Activated CD4-positive, alpha-beta memory T cell treated with anti-CD3 and anti-CD28 coated beads for 36 hours (primary cell): Measurements from ENCODE around the gene PRDM12. TPM values are rescaled to one million over a fixed set of nuclear protein-coding genes. Genes with fewer than 3 reads are reported as not detected.
"Not testable (repeated sequence)": the region's sequence is repeated elsewhere in the genome, so short reads cannot be mapped to it uniquely, and the experiment has no call there.

Experiments
- CTCF ChIA-PET: fragments of 350-600 bp; sonication (Branson Sonifier 250); formaldehyde crosslinking; loops from one replicate; lab custom pipeline; 2021; ENCODE audit warnings: antibody characterized with exemption, inconsistent platforms; lab: Charles Lee
- POLR2A ChIA-PET: fragments of 350-600 bp; sonication (Branson Sonifier 250); formaldehyde crosslinking; loops from one replicate; lab custom pipeline; 2021; ENCODE audit warnings: antibody characterized with exemption; lab: Charles Lee
- DNase-seq: peaks from one replicate; pipeline ENCODE4 v3.0.0-alpha.2; 2020
- H3K27ac Mint-ChIP-seq: one replicate; pipeline ENCODE4 v1.8.0; 2021; ENCODE audit warnings: mixed read lengths
- H3K27me3 Mint-ChIP-seq: one replicate; pipeline ENCODE4 v1.8.0; 2021; ENCODE audit warnings: mixed read lengths
- H3K36me3 Mint-ChIP-seq: one replicate; pipeline ENCODE4 v1.8.0; 2021; ENCODE audit warnings: mixed read lengths
- H3K4me1 Mint-ChIP-seq: one replicate; pipeline ENCODE4 v1.8.0; 2021; ENCODE audit warnings: low read depth, mixed read lengths
- H3K4me3 Mint-ChIP-seq: one replicate; pipeline ENCODE4 v1.8.0; 2021; ENCODE audit warnings: mild to moderate bottlenecking, mixed read lengths
- H3K9me3 Mint-ChIP-seq: one replicate; pipeline ENCODE4 v1.8.0; 2021; ENCODE audit warnings: mixed read lengths
- intact Hi-C: fragments of 100-400 bp; cut with micrococcal nuclease; formaldehyde crosslinking; loops from one replicate; pipeline ENCODE4 v1.15.1; 2023
- total RNA-seq, 2 experiments: library from RNA; stranded (reverse); gene quantifications; one replicate each; pipeline ENCODE4 v1.2.3, GENCODE V29; 2021

The PRDM12 gene
- total RNA-seq, 2 experiments from 2014 or later = 0.07 to 0.12 TPM

DNA sequence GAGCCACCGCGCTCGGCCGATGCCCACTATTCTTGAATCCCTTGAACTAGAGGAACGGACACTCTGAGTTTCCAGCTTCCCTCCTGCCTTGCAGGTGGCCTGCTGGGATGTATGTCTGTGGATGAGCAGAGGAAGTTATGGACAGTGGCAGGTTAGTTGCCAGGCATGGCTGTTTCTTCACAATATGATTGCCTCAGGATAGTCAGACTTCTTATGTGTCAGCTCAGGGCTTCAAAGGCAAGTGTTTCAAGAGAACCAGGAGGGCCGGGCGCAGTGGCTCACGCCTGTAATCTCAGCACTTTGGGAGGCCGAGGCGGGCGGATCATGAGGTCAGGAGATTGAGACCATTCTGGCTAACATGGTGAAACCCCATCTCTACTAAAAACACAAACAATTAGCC, 21.6 kb downstream of the PRDM12 start:
- H3K27ac Mint-ChIP-seq, DNase-seq, POLR2A ChIA-PET, H3K9me3 Mint-ChIP-seq, H3K27me3 Mint-ChIP-seq, intact Hi-C loops, H3K36me3 Mint-ChIP-seq, H3K4me3 Mint-ChIP-seq: not testable (repeated sequence)
- peaks cover 24% of the 10 kb centered on the region for H3K4me1 Mint-ChIP-seq
- CTCF ChIA-PET = interaction anchor here (0.9 to 1.7 kb wide), 3 partner anchors 15 to 225 kb away, joined by 3 to 5 read pairs (median 4); no protein-coding TSS in a partner anchor

DNA sequence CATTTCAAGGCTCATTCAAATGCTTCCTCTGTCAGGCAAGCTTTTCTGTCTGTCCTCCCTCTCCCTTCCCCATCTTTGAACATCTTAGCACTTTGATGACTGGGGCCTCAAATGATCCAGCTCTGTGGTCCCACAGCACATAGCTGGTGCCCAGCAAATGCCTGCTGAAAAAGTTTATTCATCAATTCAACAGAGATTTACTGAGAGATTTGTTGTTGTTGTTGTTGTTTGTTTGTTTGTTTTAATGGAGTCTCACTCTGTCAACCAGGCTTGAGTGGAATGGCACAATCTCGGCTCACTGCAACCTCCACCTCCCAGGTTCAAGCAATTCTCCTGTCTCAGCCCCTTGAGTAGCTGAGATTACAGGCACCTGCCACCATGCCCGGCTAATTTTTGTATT, 23.2 kb downstream of the PRDM12 start:
- intact Hi-C loops = no loop called here
- Mint-ChIP-seq H3K4me1 (peaks cover 24% of the 10 kb centered on the region), H3K27me3 (no peaks in the 10 kb centered on the region), H3K4me3 (no peak overlapping the region), H3K27ac (no peak overlapping the region), H3K36me3 (no peaks in the 10 kb centered on the region), H3K9me3 (peaks cover 7% of the 10 kb centered on the region)
- ChIA-PET POLR2A (no interaction called here), CTCF (interaction anchor here (0.9 to 1.4 kb wide), 3 partner anchors 13 to 227 kb away, joined by 3 to 7 read pairs (median 3); no protein-coding TSS in a partner anchor)
- DNase-seq = no peak

DNA sequence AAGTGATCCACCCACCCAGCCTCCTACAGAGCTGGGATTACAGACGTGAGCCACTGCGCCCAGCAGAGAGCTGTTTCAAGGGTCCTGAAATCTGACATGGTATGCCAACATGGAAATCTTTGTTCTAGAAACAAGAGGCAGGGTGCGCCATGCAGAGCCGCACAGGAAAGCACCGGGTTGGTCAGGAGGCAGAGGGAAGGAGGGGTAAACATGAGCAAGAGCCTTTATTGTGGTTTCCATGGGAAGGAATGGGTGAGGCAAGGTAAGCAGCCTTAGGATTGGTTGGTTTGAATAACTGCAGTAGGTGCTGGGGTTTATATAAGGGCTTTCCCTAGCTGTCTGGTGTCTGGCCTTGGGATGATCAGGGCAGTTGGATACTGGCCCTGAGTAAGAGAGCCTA, 23.7 kb downstream of the PRDM12 start:
- Mint-ChIP-seq H3K9me3 (peaks cover 7% of the 10 kb centered on the region), H3K4me1 (peaks cover 29% of the 10 kb centered on the region), H3K27me3 (no peaks in the 10 kb centered on the region), H3K4me3 (no peak overlapping the region), H3K27ac (no peak overlapping the region), H3K36me3 (no peaks in the 10 kb centered on the region)
- POLR2A ChIA-PET = no interaction called here
- CTCF ChIA-PET = interaction anchor here (0.9 to 1.4 kb wide), 2 partner anchors 12 to 24 kb away, joined by 3 to 7 read pairs; no protein-coding TSS in a partner anchor
- DNase-seq = no peak
- intact Hi-C loops = no loop called here

DNA sequence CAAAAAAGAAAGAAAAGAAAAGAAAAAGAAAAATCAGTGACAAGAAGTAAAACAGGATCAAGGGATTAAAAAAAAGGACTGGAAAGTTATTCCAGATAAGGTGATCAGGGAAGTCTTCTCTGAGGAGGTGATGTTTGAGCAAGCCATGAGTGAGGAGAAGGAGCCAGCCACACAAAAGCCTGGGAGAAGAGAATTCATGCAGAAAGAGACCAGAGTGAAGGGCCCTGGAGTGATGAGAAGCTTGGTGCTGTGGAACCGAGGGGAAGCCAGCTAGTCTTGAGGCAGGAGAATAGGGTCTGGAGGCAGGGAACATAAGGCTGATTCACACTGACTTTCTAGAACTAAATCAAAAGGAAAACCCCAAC, 25.2 kb downstream of the PRDM12 start:
- Mint-ChIP-seq H3K4me1 (peaks cover 32% of the 10 kb centered on the region), H3K27me3 (no peaks in the 10 kb centered on the region), H3K9me3 (peaks cover 7% of the 10 kb centered on the region), H3K27ac (no peak overlapping the region), H3K4me3 (no peak overlapping the region), H3K36me3 (peaks cover 3% of the 10 kb centered on the region)
- intact Hi-C loops = no loop called here
- POLR2A ChIA-PET = interaction anchor here (0.7 kb wide), 1 partner anchor 88 kb away, joined by 3 read pairs; no protein-coding TSS in a partner anchor
- no peak for DNase-seq
- CTCF ChIA-PET = interaction anchor here (0.6 to 2.4 kb wide), 2 partner anchors 9 to 12 kb away, joined by 3 to 16 read pairs; no protein-coding TSS in a partner anchor

DNA sequence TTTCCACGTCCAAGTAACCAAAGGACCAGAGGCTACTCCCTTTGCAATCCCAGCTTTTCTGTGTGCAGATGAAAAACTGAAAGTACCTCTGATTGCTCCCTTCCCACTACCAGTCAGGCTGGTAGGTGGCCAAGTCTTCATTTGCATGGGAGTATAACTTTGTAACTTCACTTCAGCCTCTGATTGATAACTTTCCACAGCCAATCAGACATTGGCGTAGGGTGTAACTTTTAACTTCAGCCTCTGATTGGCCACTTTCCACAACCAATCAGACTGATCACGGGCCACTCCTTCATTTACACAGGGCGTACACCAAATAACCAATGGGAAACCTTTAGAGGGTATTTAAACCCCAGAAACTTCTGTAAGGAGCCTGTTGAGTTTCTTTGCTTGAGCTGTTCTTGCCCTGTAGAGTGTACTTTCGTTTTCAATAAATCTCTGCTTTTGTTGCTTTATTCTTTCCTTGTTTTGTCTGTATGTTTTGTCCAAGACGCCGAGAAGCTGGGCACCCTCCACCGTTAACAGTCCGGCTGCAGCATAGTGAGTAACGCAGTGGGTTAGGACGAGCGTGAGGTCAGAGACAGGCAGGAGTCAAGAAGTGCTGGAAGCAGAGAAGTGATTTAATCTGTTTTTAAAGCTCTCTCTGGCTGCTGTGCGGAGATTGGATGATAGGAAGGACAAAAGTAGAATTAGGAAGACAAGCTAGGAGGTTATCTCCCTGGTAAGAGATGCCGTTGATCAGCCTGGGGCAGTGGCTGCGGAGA, 25.7 kb downstream of the PRDM12 start:
- no peak for DNase-seq
- POLR2A ChIA-PET = no interaction called here
- H3K27me3 Mint-ChIP-seq = no peaks in the 10 kb centered on the region
- no peak overlapping the region for H3K4me3 Mint-ChIP-seq
- CTCF ChIA-PET = interaction anchor here (0.6 to 4.8 kb wide), 3 partner anchors 8 to 11 kb away, joined by 3 to 45 read pairs (median 16); no protein-coding TSS in a partner anchor
- intact Hi-C loops = loop anchor here (10.0 kb wide), 1 partner anchor 1665 kb away; the partner anchor contains the start of gene SETX
- peaks cover 36% of the 10 kb centered on the region for H3K4me1 Mint-ChIP-seq
- H3K27ac Mint-ChIP-seq = no peak overlapping the region
- peaks cover 7% of the 10 kb centered on the region for H3K36me3 Mint-ChIP-seq
- H3K9me3 Mint-ChIP-seq = peaks cover 2% of the 10 kb centered on the region

DNA sequence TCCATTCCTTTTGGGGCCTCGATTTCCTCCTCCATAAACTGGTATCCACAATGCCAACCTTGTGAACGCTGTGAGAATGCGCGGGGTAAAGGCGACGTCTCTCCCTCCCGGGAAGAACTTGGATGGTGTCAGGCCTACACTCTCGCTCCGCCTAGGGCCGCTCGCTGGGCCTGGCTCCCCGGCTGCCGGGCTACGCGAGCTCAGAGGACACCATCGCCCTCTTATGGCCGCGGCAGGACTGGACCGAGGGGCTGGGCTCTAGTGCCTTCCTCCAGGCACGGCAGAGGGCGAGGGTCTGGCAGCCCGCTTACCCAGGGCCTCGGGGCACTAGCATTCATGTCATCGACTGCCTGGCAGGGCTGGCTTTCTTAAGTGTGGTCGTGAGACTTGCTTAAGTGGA, 27.9 kb downstream of the PRDM12 start:
- Mint-ChIP-seq H3K4me1 (peaks cover 55% of the 10 kb centered on the region), H3K4me3 (peak overlapping the region; percentile 34), H3K27me3 (no peaks in the 10 kb centered on the region), H3K27ac (no peak overlapping the region), H3K9me3 (no peaks in the 10 kb centered on the region), H3K36me3 (peaks cover 25% of the 10 kb centered on the region)
- ChIA-PET POLR2A (interaction anchor here (1.1 to 1.6 kb wide), 2 partner anchors 10 to 144 kb away, joined by 3 to 9 read pairs; no protein-coding TSS in a partner anchor), CTCF (interaction anchor here (1.2 to 4.8 kb wide), 7 partner anchors 8 to 354 kb away, joined by 3 to 45 read pairs (median 17); no protein-coding TSS in a partner anchor)
- DNase-seq = peak; percentile 43
- intact Hi-C loops = loop anchor here (2.0 to 10.0 kb wide), 2 partner anchors 72 to 1662 kb away; partner anchors contain the start of gene SETX

DNA sequence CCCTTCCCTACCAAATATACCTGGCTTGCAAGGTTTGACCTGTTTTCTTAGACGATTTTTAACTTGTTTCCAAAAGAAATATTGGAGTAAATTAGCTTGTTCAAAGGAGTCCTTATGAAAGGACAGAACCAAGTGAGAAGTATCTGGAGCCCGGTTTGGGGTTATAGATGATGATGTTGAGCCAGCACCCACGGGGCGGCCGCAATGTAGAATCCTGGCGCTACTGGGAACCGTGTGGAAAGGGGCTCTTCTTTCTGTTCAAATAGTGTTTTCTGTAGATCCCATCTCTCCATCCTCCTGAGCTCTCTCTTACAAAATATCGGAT, 28.7 kb downstream of the PRDM12 start:
- peak overlapping the region; percentile 86 for H3K27ac Mint-ChIP-seq
- ChIA-PET POLR2A (interaction anchor here (1.1 to 1.7 kb wide), 6 partner anchors 9 to 143 kb away, joined by 3 to 10 read pairs (median 6); no protein-coding TSS in a partner anchor), CTCF (interaction anchor here (0.6 to 4.8 kb wide), 13 partner anchors 9 to 579 kb away, joined by 3 to 45 read pairs (median 5); no protein-coding TSS in a partner anchor)
- no peaks in the 10 kb centered on the region for H3K27me3 Mint-ChIP-seq
- H3K36me3 Mint-ChIP-seq = peaks cover 27% of the 10 kb centered on the region
- peaks cover 51% of the 10 kb centered on the region for H3K4me1 Mint-ChIP-seq
- intact Hi-C loops = loop anchor here (1.0 to 10.0 kb wide), 3 partner anchors 19 to 1662 kb away; partner anchors contain the start of gene SETX
- H3K4me3 Mint-ChIP-seq = peak overlapping the region; percentile 90
- DNase-seq = no peak
- H3K9me3 Mint-ChIP-seq = no peaks in the 10 kb centered on the region

DNA sequence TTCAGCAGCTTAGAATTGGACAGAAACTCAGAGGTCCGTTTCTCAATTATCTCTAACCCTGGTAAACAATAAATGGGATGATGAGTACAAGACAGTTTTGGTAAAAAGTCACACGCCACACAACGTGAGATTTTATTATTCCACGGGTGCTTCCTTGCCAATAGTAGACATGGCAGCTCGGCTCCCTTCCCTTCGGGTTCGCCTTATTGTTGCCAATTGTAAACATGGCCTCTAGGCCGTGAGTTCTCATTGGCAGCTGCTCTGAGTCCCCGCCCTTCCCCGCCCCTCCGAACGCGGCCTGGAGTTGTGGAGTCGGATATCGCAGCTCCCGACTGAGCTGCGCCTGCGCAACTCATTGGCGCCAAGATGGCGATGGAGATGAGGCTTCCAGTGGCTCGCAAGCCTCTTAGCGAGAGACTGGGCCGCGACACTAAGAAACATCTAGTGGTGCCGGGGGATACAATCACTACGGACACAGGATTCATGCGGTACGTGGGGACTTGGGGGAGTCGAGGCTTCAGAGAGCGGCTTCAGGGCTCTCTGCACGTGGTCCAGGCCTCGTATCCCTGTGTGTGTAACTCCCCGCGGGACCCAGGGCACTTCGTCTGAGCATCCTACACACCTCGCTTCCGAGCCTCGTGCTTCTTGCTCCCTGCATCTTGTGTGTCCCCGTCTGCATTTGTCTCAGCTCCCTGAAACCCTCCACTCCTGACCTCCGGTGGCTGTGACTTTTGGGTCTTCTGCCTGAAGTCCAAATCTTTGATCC, 29.2 kb downstream of the PRDM12 start, which contains the start of gene EXOSC2:
EXOSC2 (plus strand) TSS at position 355 of the 766 bp plus-strand sequence; CDS start at position 367, 12 bp downstream.
- Mint-ChIP-seq H3K27ac (peak within 1 kb of the TSS; percentile 86), H3K4me3 (peak within 1 kb of the TSS; percentile 90), H3K27me3 (no peaks in the 10 kb centered on the region), H3K9me3 (no peaks in the 10 kb centered on the region), H3K36me3 (peaks cover 32% of the 10 kb centered on the region), H3K4me1 (peaks cover 47% of the 10 kb centered on the region)
- POLR2A ChIA-PET = interaction anchor here (1.1 to 1.7 kb wide), 6 partner anchors 9 to 143 kb away, joined by 3 to 10 read pairs (median 6); no protein-coding TSS in a partner anchor
- peak; percentile 99 for DNase-seq
- intact Hi-C loops = loop anchor here (1.0 to 10.0 kb wide), 3 partner anchors 19 to 1661 kb away; partner anchors contain the start of gene SETX
- CTCF ChIA-PET = interaction anchor here (0.6 to 4.8 kb wide), 13 partner anchors 8 to 579 kb away, joined by 3 to 45 read pairs (median 5); no protein-coding TSS in a partner anchor

DNA sequence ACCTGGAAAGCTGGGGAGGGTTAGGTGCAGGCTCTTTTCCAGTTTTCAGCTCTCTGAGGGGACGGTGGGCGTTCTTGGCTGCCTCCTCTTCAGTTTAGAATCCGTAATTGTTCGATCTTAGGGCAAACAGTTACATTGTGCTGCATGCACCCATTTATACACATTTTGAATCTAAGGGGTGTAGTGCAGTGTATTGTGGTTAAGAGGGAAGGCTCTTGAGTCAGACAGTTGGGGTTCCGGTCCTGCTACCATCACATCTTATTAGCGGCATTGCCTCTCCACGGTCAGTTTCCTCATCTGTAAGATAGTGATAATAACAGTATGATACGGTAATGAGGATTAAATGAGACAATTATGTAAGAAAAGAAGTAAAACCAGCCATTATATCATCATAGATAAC, 29.8 kb downstream of the PRDM12 start:
- Mint-ChIP-seq H3K4me3 (peak overlapping the region; percentile 90), H3K9me3 (no peaks in the 10 kb centered on the region), H3K27me3 (no peaks in the 10 kb centered on the region), H3K36me3 (peaks cover 38% of the 10 kb centered on the region), H3K4me1 (peaks cover 51% of the 10 kb centered on the region), H3K27ac (peak overlapping the region; percentile 86)
- ChIA-PET POLR2A (interaction anchor here (1.1 to 1.7 kb wide), 4 partner anchors 8 to 21 kb away, joined by 3 to 10 read pairs (median 8); no protein-coding TSS in a partner anchor), CTCF (interaction anchor here (1.0 to 4.8 kb wide), 6 partner anchors 10 to 233 kb away, joined by 3 to 45 read pairs (median 12); no protein-coding TSS in a partner anchor)
- DNase-seq = no peak
- intact Hi-C loops = loop anchor here (10.0 kb wide), 1 partner anchor 1661 kb away; the partner anchor contains the start of gene SETX

DNA sequence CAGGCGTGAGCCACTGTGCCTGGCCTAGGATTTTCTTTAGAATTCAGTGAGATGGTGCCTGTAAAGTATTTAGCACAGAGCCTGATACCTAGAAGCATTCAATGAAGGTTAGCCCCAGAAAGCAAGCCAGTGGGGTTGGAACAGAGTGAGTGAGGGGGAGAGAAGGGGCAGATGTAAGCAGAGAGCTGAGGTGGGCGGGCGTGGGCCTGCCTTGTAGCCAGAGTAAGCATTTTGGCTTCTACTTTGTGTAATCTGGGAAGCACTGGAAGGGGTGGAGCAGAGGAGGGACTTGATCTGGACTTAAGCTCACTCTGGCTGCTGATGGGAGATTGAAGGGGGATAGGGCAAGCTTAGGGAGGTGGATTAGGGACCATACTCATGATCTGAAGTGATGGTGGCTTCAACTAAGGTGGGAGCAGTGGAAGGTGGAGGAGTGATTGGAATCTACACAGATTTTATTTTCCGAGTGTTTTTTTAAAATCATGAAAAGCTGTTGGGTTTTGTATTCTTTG, 31.8 kb downstream of the PRDM12 start:
- peaks cover 41% of the 10 kb centered on the region for H3K4me1 Mint-ChIP-seq
- intact Hi-C loops = loop anchor here (10.0 kb wide), 1 partner anchor 1659 kb away; the partner anchor contains the start of gene SETX
- no peaks in the 10 kb centered on the region for H3K27me3 Mint-ChIP-seq
- H3K9me3 Mint-ChIP-seq = no peaks in the 10 kb centered on the region
- CTCF ChIA-PET = interaction anchor here (0.8 to 2.8 kb wide), 5 partner anchors 8 to 14 kb away, joined by 3 to 14 read pairs (median 5); no protein-coding TSS in a partner anchor
- H3K36me3 Mint-ChIP-seq = peaks cover 47% of the 10 kb centered on the region
- POLR2A ChIA-PET = interaction anchor here (0.9 to 1.5 kb wide), 2 partner anchors 12 to 14 kb away, joined by 3 read pairs; no protein-coding TSS in a partner anchor
- H3K4me3 Mint-ChIP-seq = no peak overlapping the region
- H3K27ac Mint-ChIP-seq = no peak overlapping the region
- DNase-seq = no peak
